Ishikawa (cell line): ENCODE measurements around the gene DHX8.

Experiments
- CEBPB ChIP-seq: IDR thresholded peaks from 2 replicates; pipeline ENCODE4 v1.6.1; 2012
- CREB1 ChIP-seq: IDR thresholded peaks from 2 replicates; pipeline ENCODE4 v1.6.1; 2012; ENCODE audit warnings: low read depth
- EGR1 ChIP-seq: IDR thresholded peaks from 2 replicates; pipeline ENCODE4 v1.6.1; 2012
- EP300 ChIP-seq: IDR thresholded peaks from 2 replicates; pipeline ENCODE4 v1.6.1; 2012; ENCODE audit warnings: borderline replicate concordance
- FOXM1 ChIP-seq: IDR thresholded peaks from 2 replicates; pipeline ENCODE4 v1.6.1; 2012; ENCODE audit warnings: low read depth, borderline replicate concordance
- NFIC ChIP-seq: IDR thresholded peaks from 2 replicates; pipeline ENCODE4 v1.6.1; 2012
- RAD21 ChIP-seq: IDR thresholded peaks from 2 replicates; pipeline ENCODE4 v1.6.1; 2012; ENCODE audit warnings: low read depth
- TAF1 ChIP-seq: IDR thresholded peaks from 2 replicates; pipeline ENCODE4 v1.6.1; 2012; ENCODE audit warnings: low read depth, mild to moderate bottlenecking
- TCF12 ChIP-seq: IDR thresholded peaks from 2 replicates; pipeline ENCODE4 v1.6.1; 2012; ENCODE audit warnings: low read depth
- TEAD4 ChIP-seq: IDR thresholded peaks from 2 replicates; pipeline ENCODE4 v1.6.1; 2012
- YY1 ChIP-seq: IDR thresholded peaks from 2 replicates; pipeline ENCODE4 v1.6.1; 2012; ENCODE audit warnings: low read depth
- ZBTB7A ChIP-seq: IDR thresholded peaks from 2 replicates; pipeline ENCODE4 v1.6.1; 2012; ENCODE audit warnings: low read depth
- TF ChIP-seq, protein P1 (sequence below): IDR thresholded peaks from 2 replicates; pipeline ENCODE4 v1.6.1; 2012; ENCODE audit warnings: low read depth, mild to moderate bottlenecking
- TF ChIP-seq, protein P2 (sequence below): IDR thresholded peaks from 2 replicates; pipeline ENCODE4 v1.6.1; 2012
- TF ChIP-seq, protein P3 (sequence below): IDR thresholded peaks from 2 replicates; pipeline ENCODE4 v1.6.1; 2012

DHX8 gene

DNA sequence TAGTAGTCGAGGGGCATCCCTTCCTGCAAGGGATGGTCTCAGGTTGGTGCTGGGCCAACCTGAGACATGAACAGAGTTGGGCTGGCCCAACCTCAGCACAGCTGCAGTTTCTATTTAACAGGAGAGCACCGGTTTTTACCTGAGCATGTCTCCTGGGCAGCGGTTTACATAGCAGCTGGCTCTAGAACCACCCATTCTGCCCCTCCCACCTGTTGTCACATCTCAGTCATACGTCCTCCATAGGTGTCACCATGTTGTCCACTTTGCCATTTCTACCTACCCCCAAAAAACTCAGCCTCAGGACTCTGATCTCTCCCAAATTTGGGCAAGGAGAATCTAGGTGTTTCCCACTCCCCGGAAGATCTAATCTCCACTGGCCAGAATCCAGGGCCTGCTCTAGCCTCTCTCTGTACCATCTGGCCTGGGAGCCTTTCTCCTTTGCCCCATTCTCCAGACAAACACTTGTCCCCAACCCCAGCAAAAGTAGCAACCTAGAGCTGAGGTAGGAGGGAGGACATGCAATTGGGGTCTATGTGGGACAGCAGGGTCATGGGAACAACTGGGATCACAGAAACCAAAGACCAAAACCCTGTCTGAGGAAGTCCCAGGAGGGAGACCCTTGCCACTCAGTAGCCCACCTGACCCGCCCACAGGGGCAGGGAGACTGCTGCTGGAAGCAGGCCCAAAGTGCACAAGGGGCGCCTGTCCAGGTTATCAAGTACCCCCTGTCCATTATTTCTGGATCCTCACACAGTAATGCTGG lies 43.3 kb downstream of the DHX8 start:
- no peak for TF ChIP-seq RAD21
- TF ChIP-seq YY1 = no peak
- TF ChIP-seq TAF1 = no peak
- no peak for TF ChIP-seq TEAD4
- TF ChIP-seq, protein P1, sequence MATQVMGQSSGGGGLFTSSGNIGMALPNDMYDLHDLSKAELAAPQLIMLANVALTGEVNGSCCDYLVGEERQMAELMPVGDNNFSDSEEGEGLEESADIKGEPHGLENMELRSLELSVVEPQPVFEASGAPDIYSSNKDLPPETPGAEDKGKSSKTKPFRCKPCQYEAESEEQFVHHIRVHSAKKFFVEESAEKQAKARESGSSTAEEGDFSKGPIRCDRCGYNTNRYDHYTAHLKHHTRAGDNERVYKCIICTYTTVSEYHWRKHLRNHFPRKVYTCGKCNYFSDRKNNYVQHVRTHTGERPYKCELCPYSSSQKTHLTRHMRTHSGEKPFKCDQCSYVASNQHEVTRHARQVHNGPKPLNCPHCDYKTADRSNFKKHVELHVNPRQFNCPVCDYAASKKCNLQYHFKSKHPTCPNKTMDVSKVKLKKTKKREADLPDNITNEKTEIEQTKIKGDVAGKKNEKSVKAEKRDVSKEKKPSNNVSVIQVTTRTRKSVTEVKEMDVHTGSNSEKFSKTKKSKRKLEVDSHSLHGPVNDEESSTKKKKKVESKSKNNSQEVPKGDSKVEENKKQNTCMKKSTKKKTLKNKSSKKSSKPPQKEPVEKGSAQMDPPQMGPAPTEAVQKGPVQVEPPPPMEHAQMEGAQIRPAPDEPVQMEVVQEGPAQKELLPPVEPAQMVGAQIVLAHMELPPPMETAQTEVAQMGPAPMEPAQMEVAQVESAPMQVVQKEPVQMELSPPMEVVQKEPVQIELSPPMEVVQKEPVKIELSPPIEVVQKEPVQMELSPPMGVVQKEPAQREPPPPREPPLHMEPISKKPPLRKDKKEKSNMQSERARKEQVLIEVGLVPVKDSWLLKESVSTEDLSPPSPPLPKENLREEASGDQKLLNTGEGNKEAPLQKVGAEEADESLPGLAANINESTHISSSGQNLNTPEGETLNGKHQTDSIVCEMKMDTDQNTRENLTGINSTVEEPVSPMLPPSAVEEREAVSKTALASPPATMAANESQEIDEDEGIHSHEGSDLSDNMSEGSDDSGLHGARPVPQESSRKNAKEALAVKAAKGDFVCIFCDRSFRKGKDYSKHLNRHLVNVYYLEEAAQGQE = no peak
- TF ChIP-seq TCF12 = no peak
- TF ChIP-seq, protein P2, sequence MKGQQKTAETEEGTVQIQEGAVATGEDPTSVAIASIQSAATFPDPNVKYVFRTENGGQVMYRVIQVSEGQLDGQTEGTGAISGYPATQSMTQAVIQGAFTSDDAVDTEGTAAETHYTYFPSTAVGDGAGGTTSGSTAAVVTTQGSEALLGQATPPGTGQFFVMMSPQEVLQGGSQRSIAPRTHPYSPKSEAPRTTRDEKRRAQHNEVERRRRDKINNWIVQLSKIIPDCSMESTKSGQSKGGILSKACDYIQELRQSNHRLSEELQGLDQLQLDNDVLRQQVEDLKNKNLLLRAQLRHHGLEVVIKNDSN = no peak
- no peak for TF ChIP-seq ZBTB7A
- TF ChIP-seq FOXM1 = no peak
- no peak for TF ChIP-seq EP300
- TF ChIP-seq CEBPB = no peak
- TF ChIP-seq, protein P3, sequence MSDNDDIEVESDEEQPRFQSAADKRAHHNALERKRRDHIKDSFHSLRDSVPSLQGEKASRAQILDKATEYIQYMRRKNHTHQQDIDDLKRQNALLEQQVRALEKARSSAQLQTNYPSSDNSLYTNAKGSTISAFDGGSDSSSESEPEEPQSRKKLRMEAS = no peak
- TF ChIP-seq NFIC = no peak
- TF ChIP-seq CREB1 = no peak
- no peak for TF ChIP-seq EGR1

DNA sequence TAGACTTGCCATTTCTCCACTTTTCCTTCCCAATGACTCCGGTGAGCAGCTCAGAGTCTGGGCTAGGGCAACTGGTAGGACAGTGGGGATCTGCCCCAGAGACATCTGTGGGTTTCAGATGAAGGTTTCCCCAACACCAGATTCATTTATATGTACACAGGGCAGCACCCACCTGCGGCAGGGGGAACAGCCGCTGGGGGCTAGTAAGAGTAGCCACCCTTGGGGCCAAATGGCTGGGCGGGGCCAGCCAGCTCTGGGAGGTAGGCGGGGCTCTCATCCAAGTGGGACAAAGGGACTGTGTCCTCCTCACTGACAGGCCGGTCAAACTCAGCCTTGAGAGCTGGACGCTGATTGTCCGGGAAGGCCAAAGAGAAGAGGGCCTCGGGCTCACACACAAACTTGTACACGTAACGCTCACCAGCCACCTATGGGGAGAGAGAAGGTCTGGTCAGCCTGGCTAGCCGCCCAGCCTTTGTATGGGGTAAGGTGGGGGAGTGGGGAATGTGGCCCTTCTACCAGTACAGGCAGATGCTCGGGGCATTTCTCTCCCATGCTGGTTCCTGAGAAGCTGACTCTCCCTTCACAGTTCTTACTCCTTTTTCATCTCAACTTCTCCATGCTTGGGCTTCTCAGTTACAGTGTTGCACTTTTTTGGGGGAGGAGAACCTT lies 44.7 kb downstream of the DHX8 start:
- TF ChIP-seq CEBPB = no peak
- TF ChIP-seq TEAD4 = no peak
- no peak for TF ChIP-seq TCF12
- TF ChIP-seq FOXM1 = no peak
- TF ChIP-seq NFIC = peak; percentile 32; the same call in 1 of the 2 replicates
- TF ChIP-seq EP300 = peak; percentile 11; the same call in 1 of the 2 replicates

DNA sequence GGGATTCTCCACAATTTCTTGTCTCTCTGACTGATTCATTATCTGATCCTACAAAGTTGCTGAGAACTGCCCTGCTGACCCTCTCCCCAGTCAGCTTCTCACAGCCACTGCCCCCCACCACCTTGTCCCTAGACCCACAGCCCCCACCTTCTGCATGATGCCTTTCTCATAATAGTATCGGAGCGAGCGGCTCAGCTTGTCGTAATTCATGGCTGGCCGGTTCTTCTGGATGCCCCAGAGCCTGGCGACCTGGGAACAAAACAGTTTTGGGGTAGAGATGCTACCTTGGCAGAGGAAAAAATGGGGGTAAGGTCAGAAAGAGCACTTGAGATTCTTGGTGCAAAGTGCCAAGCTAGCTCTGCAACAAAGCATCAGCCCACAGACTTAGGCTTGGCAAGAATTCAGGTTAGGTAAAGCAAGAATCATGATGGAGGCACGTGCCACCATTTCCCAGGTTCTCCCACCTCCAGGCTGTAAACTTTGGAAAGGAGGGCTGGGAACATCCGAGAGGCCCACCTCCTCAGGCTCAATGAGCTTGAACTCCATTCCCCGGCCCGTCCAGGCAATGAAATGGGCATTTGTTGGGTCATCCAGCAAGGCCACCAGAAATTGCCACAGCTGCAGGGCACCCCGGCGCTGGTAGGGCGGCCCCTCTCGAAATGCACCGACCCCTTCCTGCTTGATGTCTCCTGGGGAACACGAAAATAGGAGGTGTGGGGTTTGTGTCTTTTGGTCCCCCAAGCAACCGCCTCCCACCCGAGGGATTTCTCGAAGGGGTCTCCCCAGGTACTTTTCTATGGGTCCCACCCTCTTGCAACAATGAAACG lies 45.4 kb downstream of the DHX8 start:
- TF ChIP-seq CEBPB = no peak
- TF ChIP-seq EP300 = no peak
- TF ChIP-seq, protein P1 = no peak
- TF ChIP-seq ZBTB7A = no peak
- no peak for TF ChIP-seq TCF12
- no peak for TF ChIP-seq RAD21
- TF ChIP-seq NFIC = no peak
- TF ChIP-seq TAF1 = no peak

DNA sequence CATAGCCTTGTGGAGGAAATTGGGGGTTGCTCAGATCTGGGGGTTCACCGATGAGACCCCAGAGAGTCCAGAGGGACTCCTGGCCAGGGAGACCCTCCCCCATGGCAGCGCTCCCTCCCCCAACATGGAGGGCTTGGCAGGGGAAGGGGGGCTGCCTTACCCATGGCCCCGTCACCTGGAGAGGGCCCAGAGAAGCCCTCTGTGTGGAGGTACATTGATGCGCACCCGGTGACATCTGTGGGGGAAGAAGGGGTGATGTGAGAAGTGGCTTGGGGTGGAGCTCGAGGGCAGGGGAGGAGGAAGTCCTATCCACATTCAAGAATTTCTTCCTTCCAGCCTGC lies 46.1 kb downstream of the DHX8 start:
- TF ChIP-seq, protein P2 = no peak
- TF ChIP-seq CEBPB (no peak), TCF12 (no peak), ZBTB7A (no peak), YY1 (no peak), TEAD4 (no peak), CREB1 (no peak), EGR1 (no peak), RAD21 (no peak), TAF1 (no peak), FOXM1 (no peak), EP300 (no peak), NFIC (no peak)
- TF ChIP-seq, protein P3 = no peak
- TF ChIP-seq, protein P1 = no peak
